ENCODE measurements around the gene CWC22.

CWC22 gene

DNA sequence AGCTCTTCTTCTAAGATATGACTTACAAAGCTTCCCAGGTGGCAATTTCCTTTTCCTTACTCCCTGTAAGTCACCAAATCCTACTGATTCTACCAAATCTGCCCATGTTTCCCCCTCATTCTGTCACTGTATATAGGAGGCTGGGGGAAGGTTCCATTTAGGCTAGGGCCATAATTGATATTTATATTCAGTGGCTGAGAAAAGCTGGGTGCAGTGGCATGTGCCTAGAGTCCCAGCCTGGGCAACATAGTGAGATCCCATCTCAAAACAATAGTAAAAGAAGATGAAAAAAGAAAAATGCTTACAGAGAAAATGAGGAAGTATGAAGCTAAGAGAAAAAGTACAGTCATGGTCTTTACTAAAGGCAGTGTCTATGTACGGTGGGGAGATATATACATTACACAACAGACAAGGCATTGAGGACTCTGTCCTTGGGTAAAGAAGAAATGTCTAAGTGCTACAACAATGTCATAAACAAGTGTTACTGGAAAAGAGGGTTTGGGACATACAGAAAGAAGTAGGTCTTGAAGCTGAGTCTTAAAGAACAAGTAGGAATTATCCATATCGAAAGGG is 4.8 kb downstream of the CWC22 start:
- H3K27ac ChIP-seq, result no peak overlapping the region
- TF ChIP-seq CTCF (conservative IDR thresholded peaks at IDR 0.05), result no peak

DNA sequence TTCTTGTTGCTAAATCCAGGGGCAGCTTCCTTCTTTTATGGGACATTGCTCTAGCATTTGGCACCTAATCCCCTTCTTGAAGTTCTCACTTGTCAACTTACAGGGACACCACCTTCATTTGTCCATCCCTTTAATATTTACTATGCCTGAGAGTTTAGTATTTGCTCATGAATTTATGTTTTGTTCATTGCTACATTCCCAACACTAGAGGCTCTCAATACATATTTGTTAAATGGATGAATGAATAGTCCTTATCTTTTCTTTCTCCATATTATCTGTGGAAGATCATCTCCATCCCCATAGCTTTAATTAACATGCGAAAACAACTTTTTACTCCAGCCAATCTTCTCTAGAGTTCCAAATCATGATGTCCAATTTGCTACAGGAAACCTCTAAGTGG is 5.4 kb downstream of the CWC22 start:
- no peak for TF ChIP-seq CTCF (conservative IDR thresholded peaks at IDR 0.05)
- no peak overlapping the region for H3K27ac ChIP-seq

GRCh38 chr2:180000434-180000833 is 6.7 kb downstream of the CWC22 start:
- TF ChIP-seq CTCF (conservative IDR thresholded peaks at IDR 0.05), result no peak
- no peak overlapping the region for H3K27ac ChIP-seq

GRCh38 chr2:179999000-179999399 is 8.1 kb downstream of the CWC22 start:
- TF ChIP-seq CTCF (conservative IDR thresholded peaks at IDR 0.05), result no peak
- no peak overlapping the region for H3K27ac ChIP-seq

GRCh38 chr2:179995741-179996515 is 11.2 kb downstream of the CWC22 start:
- no peak overlapping the region for H3K27ac ChIP-seq
- TF ChIP-seq CTCF (conservative IDR thresholded peaks at IDR 0.05), result no peak

DNA sequence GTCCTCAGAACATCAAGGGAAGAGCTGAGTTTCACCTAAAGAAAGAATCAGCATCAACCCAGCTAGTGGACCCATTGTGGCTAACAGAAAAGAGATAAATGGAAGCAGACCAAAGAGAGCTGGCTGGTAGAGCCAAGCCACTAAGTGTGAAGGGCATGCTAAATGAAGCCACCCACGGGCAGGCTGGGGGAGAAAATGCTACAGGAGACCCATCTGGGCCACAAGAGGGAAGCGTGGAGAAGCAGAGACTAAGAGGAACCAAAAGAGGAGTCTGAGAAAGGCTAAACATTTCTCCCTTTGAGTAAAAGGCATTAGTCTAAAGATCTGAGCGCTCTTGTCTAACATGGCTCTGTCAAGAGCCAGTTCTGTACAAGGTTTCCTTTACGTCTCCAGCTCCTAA is 15.8 kb downstream of the CWC22 start:
- TF ChIP-seq CTCF (conservative IDR thresholded peaks at IDR 0.05), result no peak; the same call in 1 of the 2 replicates

DNA sequence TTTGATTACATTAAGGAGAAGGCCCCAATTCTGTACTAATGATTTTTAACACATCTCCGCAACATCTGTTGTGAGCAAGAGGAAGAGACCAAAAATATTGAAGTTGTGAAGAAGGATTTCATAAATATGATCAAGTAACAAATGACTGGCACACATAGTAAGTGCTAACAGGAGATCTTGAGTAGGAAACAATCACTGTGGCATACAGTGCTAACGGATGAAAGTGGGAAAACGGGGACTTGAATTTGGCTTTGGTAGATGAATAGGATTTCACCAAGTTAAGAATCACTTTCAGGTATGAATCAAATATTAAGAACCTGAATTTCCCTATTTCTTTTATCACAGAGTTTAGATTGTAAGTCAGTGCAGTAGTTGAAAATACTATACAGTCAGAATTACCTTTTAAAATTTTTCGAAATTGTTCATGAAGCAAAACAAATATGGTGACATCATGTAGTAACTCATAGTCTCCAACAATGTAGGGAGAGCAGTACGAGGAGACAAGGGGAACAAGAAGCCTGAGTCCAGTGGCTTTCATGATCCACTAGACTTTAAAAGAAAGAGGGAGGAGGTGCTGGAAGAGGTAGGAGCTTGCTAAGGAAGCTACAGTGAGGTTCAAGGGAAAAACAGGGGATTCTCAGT is 16.3 kb downstream of the CWC22 start:
- H3K27ac ChIP-seq, result no peak overlapping the region
- TF ChIP-seq CTCF (conservative IDR thresholded peaks at IDR 0.05), result no peak

More for the DNA sequence above, 15.8 kb downstream of the CWC22 start:
- H3K27ac ChIP-seq, result no peak overlapping the region

Measured in VCaP (cell line).